ENCODE data around the gene MBP.

GRCh38 chr18:77043541-77044280 lies 88.9 kb downstream of the MBP start:
- TF ChIP-seq CTCF (conservative IDR thresholded peaks at IDR 0.05; ENCODE audit: low read depth, low read length) (no peak), EZH2phosphoT487 (IDR thresholded peaks at IDR 0.05; ENCODE audit: borderline replicate concordance, low read length) (no peak)

Data from PC-3 (cell line).